H9 (cell line): Measurements from ENCODE around the gene BICD1. TPM values are rescaled to one million over a fixed set of nuclear protein-coding genes. Genes with fewer than 3 reads are reported as not detected.

Experiments used
- DNase-seq: peaks from one replicate; pipeline ENCODE4 v3.0.0-alpha.2; 2017
- H2AFZ ChIP-seq: one replicate; pipeline ENCODE4 v1.6.1; 2013; ENCODE audit warnings: mild to moderate bottlenecking, low read length, control low read depth, moderate library complexity
- H2AK5ac ChIP-seq: 2 replicates; pipeline ENCODE4 v1.6.1; 2013; ENCODE audit warnings: low read length, control low read depth, mixed read lengths; ENCODE audit not compliant: insufficient read length
- H2BK120ac ChIP-seq: one replicate; pipeline ENCODE4 v1.6.1; 2013; ENCODE audit warnings: low read depth, mild to moderate bottlenecking, low read length, control low read depth, inconsistent platforms; ENCODE audit not compliant: poor library complexity, severe bottlenecking
- H2BK12ac ChIP-seq: 2 replicates; pipeline ENCODE4 v1.6.1; 2013; ENCODE audit warnings: low read length, control low read depth, mixed read lengths, low read depth; ENCODE audit not compliant: insufficient read length
- H2BK15ac ChIP-seq: 2 replicates; pipeline ENCODE4 v1.6.1; 2013; ENCODE audit warnings: low read depth, low read length, control low read depth
- H2BK20ac ChIP-seq: one replicate; pipeline ENCODE4 v1.6.1; 2013; ENCODE audit warnings: low read depth, mild to moderate bottlenecking, low read length, control low read depth, inconsistent platforms; ENCODE audit not compliant: poor library complexity, severe bottlenecking
- H2BK5ac ChIP-seq: 2 replicates; pipeline ENCODE4 v1.6.1; 2013; ENCODE audit warnings: low read length, control low read depth, mixed read lengths; ENCODE audit not compliant: insufficient read length
- H3K14ac ChIP-seq: 2 replicates; pipeline ENCODE4 v1.6.1; 2013; ENCODE audit warnings: low read length, control low read depth; ENCODE audit not compliant: insufficient read depth
- H3K18ac ChIP-seq: 2 replicates; pipeline ENCODE4 v1.6.1; 2013; ENCODE audit warnings: low read depth, mild to moderate bottlenecking, mixed read lengths, low read length, control low read depth; ENCODE audit not compliant: insufficient read length
- H3K23ac ChIP-seq: 2 replicates; pipeline ENCODE4 v1.6.1; 2013; ENCODE audit warnings: low read length, control low read depth, mixed read lengths, low read depth; ENCODE audit not compliant: insufficient read length
- H3K23me2 ChIP-seq: 2 replicates; pipeline ENCODE4 v1.6.1; 2013; ENCODE audit warnings: low read depth, mild to moderate bottlenecking, mixed read lengths, low read length, control low read depth; ENCODE audit not compliant: insufficient read length, poor library complexity, severe bottlenecking
- H3K27ac ChIP-seq: 2 replicates; pipeline ENCODE4 v1.5.1; 2013; ENCODE audit warnings: low read length, control low read depth, mixed read lengths, low read depth; ENCODE audit not compliant: insufficient read length
- H3K27me3 ChIP-seq: 2 replicates; pipeline ENCODE4 v1.6.1; 2013; ENCODE audit warnings: low read length, control low read depth, inconsistent platforms; ENCODE audit not compliant: insufficient read depth
- H3K4ac ChIP-seq: 2 replicates; pipeline ENCODE4 v1.6.1; 2013; ENCODE audit warnings: low read depth, mild to moderate bottlenecking, control low read depth, inconsistent platforms, low read length, moderate library complexity
- H3K4me1 ChIP-seq: 2 replicates; pipeline ENCODE4 v1.6.1; 2013; ENCODE audit warnings: low read length, control low read depth, inconsistent platforms; ENCODE audit not compliant: insufficient read depth
- H3K4me2 ChIP-seq: 2 replicates; pipeline ENCODE4 v1.6.1; 2013; ENCODE audit warnings: low read length, control low read depth, mixed read lengths; ENCODE audit not compliant: insufficient read length, insufficient read depth
- H3K56ac ChIP-seq: 2 replicates; pipeline ENCODE4 v1.6.1; 2013; ENCODE audit warnings: low read depth, mild to moderate bottlenecking, mixed read lengths, low read length, control low read depth; ENCODE audit not compliant: insufficient read length
- H3K79me1 ChIP-seq: 2 replicates; pipeline ENCODE4 v1.6.1; 2013; ENCODE audit warnings: low read depth, mild to moderate bottlenecking, moderate library complexity, low read length, control low read depth, inconsistent platforms; ENCODE audit not compliant: insufficient read depth, poor library complexity, severe bottlenecking
- H3K79me2 ChIP-seq: 2 replicates; pipeline ENCODE4 v1.6.1; 2013; ENCODE audit warnings: low read length, control low read depth, inconsistent platforms; ENCODE audit not compliant: insufficient read depth
- H3K9ac ChIP-seq: 2 replicates; pipeline ENCODE4 v1.6.1; 2013; ENCODE audit warnings: low read length, control low read depth, mixed read lengths; ENCODE audit not compliant: insufficient read length; ENCODE audit errors: extremely low read depth
- H3K9me3 ChIP-seq: one replicate; pipeline ENCODE4 v1.6.1; 2013; ENCODE audit warnings: low read depth, low read length, inconsistent platforms; ENCODE audit not compliant: control insufficient read depth
- H3T11ph ChIP-seq: one replicate; pipeline ENCODE4 v1.6.1; 2013; ENCODE audit warnings: mild to moderate bottlenecking, low read length, control low read depth, inconsistent platforms
- H4K20me1 ChIP-seq: one replicate; pipeline ENCODE4 v1.6.1; 2013; ENCODE audit not compliant: control insufficient read depth, insufficient read length, insufficient read depth
- H4K5ac ChIP-seq: 2 replicates; pipeline ENCODE4 v1.6.1; 2013; ENCODE audit warnings: low read depth, mild to moderate bottlenecking, mixed read lengths, low read length, control low read depth; ENCODE audit not compliant: insufficient read length
- H4K8ac ChIP-seq: replicated peaks from 2 replicates; pipeline ENCODE4 v1.6.1; 2013; ENCODE audit warnings: low read length, control low read depth, mixed read lengths, low read depth; ENCODE audit not compliant: insufficient read length
- H4K91ac ChIP-seq: 2 replicates; pipeline ENCODE4 v1.6.1; 2013; ENCODE audit warnings: low read depth, mild to moderate bottlenecking, moderate library complexity, mixed read lengths, low read length, control low read depth; ENCODE audit not compliant: insufficient read length
- H3K27ac Mint-ChIP-seq, 3 experiments: 2 replicates in 2 of 3; 3 replicates in 1 of 3; pipeline ENCODE4 v1.8.0; 2020 to 2021; ENCODE audit warnings: mixed read lengths in 3 of 3, mild to moderate bottlenecking in 1 of 3, moderate library complexity in 1 of 3
- H3K27me3 Mint-ChIP-seq: 2 replicates; pipeline ENCODE4 v1.8.0; 2021; ENCODE audit warnings: low read depth, mild to moderate bottlenecking, moderate library complexity, mixed read lengths
- H3K36me3 Mint-ChIP-seq, 3 experiments: 2 replicates in 2 of 3; 3 replicates in 1 of 3; pipeline ENCODE4 v1.8.0; 2020 to 2021; ENCODE audit warnings: low read depth in 3 of 3, mixed read lengths in 3 of 3; ENCODE audit not compliant: insufficient read depth in 1 of 3
- H3K4me1 Mint-ChIP-seq, 2 experiments: 2 replicates each; pipeline ENCODE4 v1.8.0; 2020; ENCODE audit warnings: mixed read lengths in 2 of 2
- H3K4me3 Mint-ChIP-seq, 2 experiments: 2 replicates in 1 of 2; 3 replicates in 1 of 2; pipeline ENCODE4 v1.8.0; 2020 to 2021; ENCODE audit warnings: mild to moderate bottlenecking in 2 of 2, mixed read lengths in 2 of 2, moderate library complexity in 1 of 2
- H3K9me3 Mint-ChIP-seq, 2 experiments: 2 replicates in 1 of 2; 3 replicates in 1 of 2; pipeline ENCODE4 v1.8.0; 2020; ENCODE audit warnings: mild to moderate bottlenecking in 2 of 2, mixed read lengths in 2 of 2, moderate library complexity in 1 of 2
- WGBS: extraction: QIAGEN DNeasy Blood & Tissue Kit; methylation state at CpG from one replicate; pipeline ENCODE4 v1.1.7; 2013; ENCODE audit warnings: missing lambda C conversion rate, low lambda C conversion rate, mixed read lengths; ENCODE audit not compliant: insufficient read length; ENCODE audit errors: extremely low coverage; 5-methylcytosine and 5-hydroxymethylcytosine counted together
- total RNA-seq: library from RNA; stranded (reverse); gene quantifications from 2 replicates; pipeline ENCODE4 v1.2.1, GENCODE V29; 2021
- TF ChIP-seq, protein P1 (sequence below): fragments of 200-600 bp; sonication (generic); conservative IDR thresholded peaks from 3 replicates; pipeline ENCODE4 v1.8.0; 2021; ENCODE audit warnings: antibody characterized with exemption, mild to moderate bottlenecking

Gene BICD1
- total RNA-seq, 1 experiment from 2014 or later = 134 TPM

- H3K4me3 Mint-ChIP-seq = no peak overlapping the region
- no peak overlapping the region for H2BK5ac ChIP-seq
- H4K8ac ChIP-seq = no peak overlapping the region
- H2BK15ac ChIP-seq = no peak overlapping the region
- no peak overlapping the region for H4K91ac ChIP-seq
- no peak overlapping the region for H3K4me2 ChIP-seq
- no peaks in the 10 kb centered on the region for H3K27me3 Mint-ChIP-seq
- DNase-seq = peak; percentile 55
- no peak overlapping the region for H3K18ac ChIP-seq
- no peak overlapping the region for H2AFZ ChIP-seq
- no peaks in the 10 kb centered on the region for H3K79me2 ChIP-seq
- H3K27ac Mint-ChIP-seq = peak overlapping the region in 1 of 3 experiments; percentile 70; a peak in 1 of 7 replicates
- no peaks in the 10 kb centered on the region for H3K79me1 ChIP-seq
- H3K4me1 ChIP-seq = 0 out of 2 replicates have a peak, but pooled peaks cover 4% of the 10 kb centered on the region
- peaks cover 17 to 21% of the 10 kb centered on the region in 2 experiments for H3K4me1 Mint-ChIP-seq
- no peak overlapping the region for H3K4ac ChIP-seq
- H2BK20ac ChIP-seq = no peak overlapping the region
- no peaks in the 10 kb centered on the region for H4K20me1 ChIP-seq
- no peak overlapping the region for H3K27ac ChIP-seq
- H2BK12ac ChIP-seq = no peak overlapping the region
- H3K23ac ChIP-seq = no peak overlapping the region
- H3K27me3 ChIP-seq = no peaks in the 10 kb centered on the region
- no peaks in the 10 kb centered on the region for H3K9me3 ChIP-seq
- H3K9ac ChIP-seq = no peak overlapping the region
- no peaks in the 10 kb centered on the region for H3K23me2 ChIP-seq
- H3T11ph ChIP-seq = no peak overlapping the region
- TF ChIP-seq, protein P1, sequence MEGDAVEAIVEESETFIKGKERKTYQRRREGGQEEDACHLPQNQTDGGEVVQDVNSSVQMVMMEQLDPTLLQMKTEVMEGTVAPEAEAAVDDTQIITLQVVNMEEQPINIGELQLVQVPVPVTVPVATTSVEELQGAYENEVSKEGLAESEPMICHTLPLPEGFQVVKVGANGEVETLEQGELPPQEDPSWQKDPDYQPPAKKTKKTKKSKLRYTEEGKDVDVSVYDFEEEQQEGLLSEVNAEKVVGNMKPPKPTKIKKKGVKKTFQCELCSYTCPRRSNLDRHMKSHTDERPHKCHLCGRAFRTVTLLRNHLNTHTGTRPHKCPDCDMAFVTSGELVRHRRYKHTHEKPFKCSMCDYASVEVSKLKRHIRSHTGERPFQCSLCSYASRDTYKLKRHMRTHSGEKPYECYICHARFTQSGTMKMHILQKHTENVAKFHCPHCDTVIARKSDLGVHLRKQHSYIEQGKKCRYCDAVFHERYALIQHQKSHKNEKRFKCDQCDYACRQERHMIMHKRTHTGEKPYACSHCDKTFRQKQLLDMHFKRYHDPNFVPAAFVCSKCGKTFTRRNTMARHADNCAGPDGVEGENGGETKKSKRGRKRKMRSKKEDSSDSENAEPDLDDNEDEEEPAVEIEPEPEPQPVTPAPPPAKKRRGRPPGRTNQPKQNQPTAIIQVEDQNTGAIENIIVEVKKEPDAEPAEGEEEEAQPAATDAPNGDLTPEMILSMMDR = no peak
- no peak overlapping the region; the same call in 1 of the 2 replicates for H3K14ac ChIP-seq
- H2BK120ac ChIP-seq = no peak overlapping the region
- H4K5ac ChIP-seq = no peak overlapping the region
- WGBS = no CpG with 5 or more reads among the region's 3 CpGs
- no peak overlapping the region for H2AK5ac ChIP-seq
- H3K36me3 Mint-ChIP-seq = peaks cover 0 to 5% (median 0%) of the 10 kb centered on the region in 3 experiments; a peak in 1 of 7 replicates
- no peaks in the 10 kb centered on the region for H3K9me3 Mint-ChIP-seq
- no peak overlapping the region for H3K56ac ChIP-seq
These were observed 17.1 kb upstream of the BICD1 start for GRCh38 chr12:32089586-32089985.
